Measurements from ENCODE around the gene CYP26C1.

- TF ChIP-seq, protein P1, sequence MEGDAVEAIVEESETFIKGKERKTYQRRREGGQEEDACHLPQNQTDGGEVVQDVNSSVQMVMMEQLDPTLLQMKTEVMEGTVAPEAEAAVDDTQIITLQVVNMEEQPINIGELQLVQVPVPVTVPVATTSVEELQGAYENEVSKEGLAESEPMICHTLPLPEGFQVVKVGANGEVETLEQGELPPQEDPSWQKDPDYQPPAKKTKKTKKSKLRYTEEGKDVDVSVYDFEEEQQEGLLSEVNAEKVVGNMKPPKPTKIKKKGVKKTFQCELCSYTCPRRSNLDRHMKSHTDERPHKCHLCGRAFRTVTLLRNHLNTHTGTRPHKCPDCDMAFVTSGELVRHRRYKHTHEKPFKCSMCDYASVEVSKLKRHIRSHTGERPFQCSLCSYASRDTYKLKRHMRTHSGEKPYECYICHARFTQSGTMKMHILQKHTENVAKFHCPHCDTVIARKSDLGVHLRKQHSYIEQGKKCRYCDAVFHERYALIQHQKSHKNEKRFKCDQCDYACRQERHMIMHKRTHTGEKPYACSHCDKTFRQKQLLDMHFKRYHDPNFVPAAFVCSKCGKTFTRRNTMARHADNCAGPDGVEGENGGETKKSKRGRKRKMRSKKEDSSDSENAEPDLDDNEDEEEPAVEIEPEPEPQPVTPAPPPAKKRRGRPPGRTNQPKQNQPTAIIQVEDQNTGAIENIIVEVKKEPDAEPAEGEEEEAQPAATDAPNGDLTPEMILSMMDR (IDR thresholded peaks at IDR 0.05 in 4 of 5, conservative IDR thresholded peaks at IDR 0.05 in 1 of 5): no peak
- TF ChIP-seq POLR2A (IDR thresholded peaks at IDR 0.05): no peak
These were observed 46.1 kb downstream of the CYP26C1 start for GRCh38 chr10:93106631-93107072.
